LNCaP clone FGC (cell line): Measurements from ENCODE around the gene CSRP1.
"Not testable (repeated sequence)": the region's sequence is repeated elsewhere in the genome, so short reads cannot be mapped to it uniquely, and the experiment has no call there.

Source experiments
- DNase-seq: peaks from one replicate; pipeline ENCODE4 v3.0.0-alpha.2; 2011; ENCODE audit warnings: low read depth
- H3K4me3 ChIP-seq: 2 replicates; pipeline ENCODE4 v1.5.1; 2011; ENCODE audit warnings: mild to moderate bottlenecking, low read depth, low read length, control low read depth
- CTCF ChIP-seq: IDR thresholded peaks from 2 replicates; pipeline ENCODE4 v1.5.1; 2012; ENCODE audit warnings: mild to moderate bottlenecking; ENCODE audit not compliant: control insufficient read depth, insufficient read depth; ENCODE audit errors: extremely low read depth

The CSRP1 gene

GRCh38 chr1:201481761-201482493 lies 25.0 kb downstream of the CSRP1 start:
- no peak for DNase-seq

GRCh38 chr1:201481004-201481380 lies 25.9 kb downstream of the CSRP1 start:
- H3K4me3 ChIP-seq, result peak overlapping the region; percentile 43
- no peak for TF ChIP-seq CTCF
- DNase-seq, result no peak

More at GRCh38 chr1:201481761-201482493, 25.0 kb downstream of the CSRP1 start:
- no peak overlapping the region for H3K4me3 ChIP-seq
- TF ChIP-seq CTCF, result peak; percentile 94

- peak overlapping the region; percentile 43 for H3K4me3 ChIP-seq
- peak; percentile 94 for DNase-seq
- no peak for TF ChIP-seq CTCF
Measured at GRCh38 chr1:201480231-201481003, 26.5 kb downstream of the CSRP1 start.

GRCh38 chr1:201479201-201479730 lies 27.7 kb downstream of the CSRP1 start:
- DNase-seq, result no peak
- no peak overlapping the region for H3K4me3 ChIP-seq
- TF ChIP-seq CTCF, result no peak

GRCh38 chr1:201478666-201479065 lies 28.3 kb downstream of the CSRP1 start:
- H3K4me3 ChIP-seq, DNase-seq: not testable (repeated sequence)

GRCh38 chr1:201476670-201477344 lies 30.1 kb downstream of the CSRP1 start:
- TF ChIP-seq CTCF, result no peak
- DNase-seq, result no peak
- H3K4me3 ChIP-seq, result no peak overlapping the region
